ENCODE data around the gene CERS6.

GRCh38 chr2:168640039-168640438 lies 184.0 kb downstream of the CERS6 start:
- TF ChIP-seq POLR2A (IDR thresholded peaks at IDR 0.05) = no peak
- TF ChIP-seq CTCF (IDR thresholded peaks at IDR 0.05) = no peak

Measured in testis (tissue), 2 donors.